Stomach (tissue), 4 donors: ENCODE measurements around the gene PLEK2.

Source experiments
- CTCF ChIP-seq, 7 experiments: fragments of 450-650 bp in 4 of 7; fragments of 200-600 bp in 3 of 7; sonication (generic) in 3 of 7; IDR thresholded peaks; one replicate each; pipeline ENCODE4 v1.5.1; 2016 to 2019; ENCODE audit warnings: antibody characterized with exemption in 7 of 7, control low read depth in 2 of 7, mild to moderate bottlenecking in 1 of 7
- EP300 ChIP-seq: sonication (generic); formaldehyde crosslinking; IDR thresholded peaks from one replicate; pipeline ENCODE4 v1.6.1; 2017; ENCODE audit warnings: antibody characterized with exemption
- POLR2A ChIP-seq, 4 donors: fragments of 450-650 bp; IDR thresholded peaks; one replicate each; pipeline ENCODE4 v1.6.1; 2016; ENCODE audit warnings: antibody characterized with exemption in 4 of 4, control low read depth in 2 of 4, mild to moderate bottlenecking in 1 of 4, moderate library complexity in 1 of 4
- POLR2AphosphoS5 ChIP-seq, 3 donors: sonication (generic); formaldehyde crosslinking; IDR thresholded peaks; one replicate each; pipeline ENCODE4 v1.6.1; 2016; ENCODE audit warnings: antibody characterized with exemption in 3 of 3

GRCh38 chr14:67352055-67352454, 59.9 kb downstream of the PLEK2 start:
- TF ChIP-seq CTCF (IDR thresholded peaks at IDR 0.05) (no peak), EP300 (no peak), POLR2AphosphoS5 (IDR thresholded peaks at IDR 0.05) (no peak), POLR2A (IDR thresholded peaks at IDR 0.05) (no peak)
